ENCODE results near the gene UBXN4.
"Not testable (repeated sequence)": the region's sequence is repeated elsewhere in the genome, so short reads cannot be mapped to it uniquely, and the experiment has no call there.

Gene UBXN4

GRCh38 chr2:135773319-135773718 is 31.7 kb downstream of the UBXN4 start:
- no peak for DNase-seq

GRCh38 chr2:135773917-135774316 is 32.3 kb downstream of the UBXN4 start:
- DNase-seq = no peak

GRCh38 chr2:135775420-135775819 is 33.8 kb downstream of the UBXN4 start:
- no peak for DNase-seq

- no peak for DNase-seq
Observed at GRCh38 chr2:135776367-135776766, 34.7 kb downstream of the UBXN4 start.

GRCh38 chr2:135782231-135782630 is 40.6 kb downstream of the UBXN4 start:
- no peak for DNase-seq

- no peak for DNase-seq
Observed at GRCh38 chr2:135783439-135783838, 41.8 kb downstream of the UBXN4 start.

- no peak for DNase-seq
Observed at GRCh38 chr2:135785032-135785431, 43.4 kb downstream of the UBXN4 start.

GRCh38 chr2:135786823-135787222 is 45.2 kb downstream of the UBXN4 start:
- DNase-seq = no peak

- DNase-seq = no peak
Observed at GRCh38 chr2:135790423-135790822, 48.8 kb downstream of the UBXN4 start.

GRCh38 chr2:135791418-135792190 is 49.9 kb downstream of the UBXN4 start:
- no peak for DNase-seq

- DNase-seq = no peak
Observed at GRCh38 chr2:135792401-135793150, 50.9 kb downstream of the UBXN4 start.

- not testable (repeated sequence) for DNase-seq
Observed at GRCh38 chr2:135795641-135796040, 54.0 kb downstream of the UBXN4 start.

- no peak for DNase-seq
Observed at GRCh38 chr2:135796606-135797005, 55.0 kb downstream of the UBXN4 start.

GRCh38 chr2:135797497-135798274 is 56.0 kb downstream of the UBXN4 start:
- peak; percentile 75 for DNase-seq

GRCh38 chr2:135798275-135798705 is 56.6 kb downstream of the UBXN4 start:
- no peak for DNase-seq

- no peak for DNase-seq
Observed at GRCh38 chr2:135798762-135799161, 57.1 kb downstream of the UBXN4 start.

GRCh38 chr2:135799738-135800137 is 58.1 kb downstream of the UBXN4 start:
- no peak for DNase-seq

GRCh38 chr2:135800513-135801460 is 59.1 kb downstream of the UBXN4 start:
- no peak for DNase-seq

- DNase-seq = no peak
Observed at GRCh38 chr2:135802350-135802749, 60.7 kb downstream of the UBXN4 start.

GRCh38 chr2:135803278-135803677 is 61.6 kb downstream of the UBXN4 start:
- no peak for DNase-seq

GRCh38 chr2:135807874-135808273 is 66.2 kb downstream of the UBXN4 start:
- not testable (repeated sequence) for DNase-seq

GRCh38 chr2:135812907-135813511 is 71.4 kb downstream of the UBXN4 start:
- DNase-seq = no peak

All from activated gamma-delta T cell treated with Interleukin-2 at 50 U/mL for 16 hours (primary cell).